DND-41 (cell line): ENCODE measurements around the gene ZNF592.

ENCODE experiments used
- EZH2 ChIP-seq: IDR thresholded peaks from 3 replicates; pipeline ENCODE4 v1.6.1; 2012; ENCODE audit warnings: borderline replicate concordance, low read depth, mild to moderate bottlenecking, moderate library complexity, low read length, inconsistent platforms; ENCODE audit not compliant: severe bottlenecking
- TF ChIP-seq, protein P1 (sequence below): IDR thresholded peaks from 2 replicates; pipeline ENCODE4 v1.5.1; 2012; ENCODE audit warnings: borderline replicate concordance, low read length, moderate library complexity, mild to moderate bottlenecking; ENCODE audit not compliant: poor library complexity, severe bottlenecking; ENCODE audit errors: extremely low read depth

DNA sequence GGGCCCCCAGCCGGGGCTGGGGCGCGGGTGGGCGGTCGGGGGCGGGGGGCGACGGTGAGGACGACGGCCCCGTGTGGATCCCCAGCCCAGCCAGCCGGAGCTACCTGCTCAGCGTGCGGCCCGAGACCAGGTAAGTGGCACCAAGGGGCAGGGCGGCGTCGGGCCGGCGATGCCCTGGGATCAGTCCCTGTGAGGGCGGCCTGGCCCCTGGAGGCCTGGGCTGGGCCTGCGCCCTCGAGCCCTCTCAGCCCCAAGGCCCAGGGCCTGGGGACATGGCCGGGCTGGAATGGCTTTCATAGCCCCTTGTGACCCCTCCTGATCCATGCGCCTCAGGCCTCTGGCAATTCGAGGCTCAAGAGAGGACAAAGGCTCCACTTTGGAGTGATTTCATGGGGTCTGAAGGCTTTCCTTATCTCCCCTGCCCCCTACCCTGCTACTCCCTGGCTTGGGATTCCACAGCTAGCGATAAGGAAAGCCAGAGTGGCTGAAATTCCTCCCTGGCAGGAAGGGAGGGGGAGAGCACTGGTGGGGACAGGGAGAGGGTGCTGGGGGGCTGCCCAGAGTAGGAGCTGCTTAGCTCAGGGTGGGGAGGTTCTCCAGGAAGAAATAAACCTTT lies 69.2 kb downstream of the ZNF592 start:
- TF ChIP-seq, protein P1, sequence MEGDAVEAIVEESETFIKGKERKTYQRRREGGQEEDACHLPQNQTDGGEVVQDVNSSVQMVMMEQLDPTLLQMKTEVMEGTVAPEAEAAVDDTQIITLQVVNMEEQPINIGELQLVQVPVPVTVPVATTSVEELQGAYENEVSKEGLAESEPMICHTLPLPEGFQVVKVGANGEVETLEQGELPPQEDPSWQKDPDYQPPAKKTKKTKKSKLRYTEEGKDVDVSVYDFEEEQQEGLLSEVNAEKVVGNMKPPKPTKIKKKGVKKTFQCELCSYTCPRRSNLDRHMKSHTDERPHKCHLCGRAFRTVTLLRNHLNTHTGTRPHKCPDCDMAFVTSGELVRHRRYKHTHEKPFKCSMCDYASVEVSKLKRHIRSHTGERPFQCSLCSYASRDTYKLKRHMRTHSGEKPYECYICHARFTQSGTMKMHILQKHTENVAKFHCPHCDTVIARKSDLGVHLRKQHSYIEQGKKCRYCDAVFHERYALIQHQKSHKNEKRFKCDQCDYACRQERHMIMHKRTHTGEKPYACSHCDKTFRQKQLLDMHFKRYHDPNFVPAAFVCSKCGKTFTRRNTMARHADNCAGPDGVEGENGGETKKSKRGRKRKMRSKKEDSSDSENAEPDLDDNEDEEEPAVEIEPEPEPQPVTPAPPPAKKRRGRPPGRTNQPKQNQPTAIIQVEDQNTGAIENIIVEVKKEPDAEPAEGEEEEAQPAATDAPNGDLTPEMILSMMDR, result no peak
- TF ChIP-seq EZH2, result no peak
